ENCODE results near the gene STEAP4. TPM values are rescaled to one million over a fixed set of nuclear protein-coding genes. Genes with fewer than 3 reads are reported as not detected.

STEAP4 gene
- 1.2 and 1.7 TPM in 2 replicates for total RNA-seq

DNA sequence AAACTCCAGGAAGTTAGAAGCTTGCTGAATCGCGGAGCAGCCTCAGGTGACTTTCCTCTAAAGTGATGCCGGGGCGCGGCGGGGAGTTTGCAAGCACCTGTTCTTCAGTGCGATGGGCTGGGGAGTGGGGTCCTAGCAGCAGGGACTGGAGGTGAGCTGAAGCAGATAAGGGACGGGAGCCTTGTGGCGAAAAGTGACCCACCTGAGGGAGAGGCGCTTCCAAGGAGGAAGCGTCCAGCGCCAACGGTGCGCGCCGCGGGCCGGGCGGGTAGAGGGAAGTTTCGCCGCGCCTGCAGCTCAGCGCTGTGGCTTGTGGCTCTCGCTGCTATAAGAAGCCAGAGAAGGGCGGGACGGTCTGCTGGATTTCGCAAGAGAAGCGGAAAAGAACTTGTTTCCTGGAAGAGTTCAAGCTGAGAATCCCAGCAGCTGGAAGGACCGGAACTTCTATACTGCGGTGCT lies at the start of gene STEAP4:
STEAP4 (minus strand) TSS at position 305 of the 459 bp plus-strand sequence. CDS start 22,625 bp downstream, outside the sequence.

Other genes starting within 250 kb of the STEAP4 start
- 103 and 183 TPM in 2 replicates for gene SRI, start 86.9 kb downstream of the STEAP4 start, total RNA-seq

All from smooth muscle cell of trachea (primary cell).